Mammary epithelial cell (primary cell): ENCODE results near the gene TBL1X.

Experiments used
- CTCF ChIP-seq, 2 donors: IDR thresholded peaks in 1 of 2; conservative IDR thresholded peaks in 1 of 2; 2 replicates each; pipeline ENCODE4 v1.5.1; 2011 to 2012; ENCODE audit warnings: inconsistent platforms in 2 of 2, low read length in 2 of 2, mild to moderate bottlenecking in 2 of 2, control low read depth in 1 of 2, low read depth in 1 of 2; ENCODE audit not compliant: insufficient read depth in 1 of 2; ENCODE audit errors: extremely low read depth in 1 of 2
- EZH2 ChIP-seq: IDR thresholded peaks from 2 replicates; pipeline ENCODE4 v1.6.1; 2012; ENCODE audit warnings: low read length, inconsistent platforms, borderline replicate concordance

- TF ChIP-seq CTCF (conservative IDR thresholded peaks at IDR 0.05 in 1 of 2, IDR thresholded peaks at IDR 0.05 in 1 of 2; ENCODE audit: extremely low read depth in 1 of 2, insufficient read depth in 1 of 2, low read depth in 1 of 2, low read length in 2 of 2) (no peak), EZH2 (no peak)
Observed at GRCh38 chrX:9747644-9748043, 282.8 kb downstream of the TBL1X start.
